K562 (cell line): ENCODE data around the gene ACACB.

Source experiments
- CTCF ChIP-seq, 3 experiments: IDR thresholded peaks in 2 of 3; conservative IDR thresholded peaks in 1 of 3; 2 replicates each; pipeline ENCODE4 v1.5.1; 2011 to 2012; ENCODE audit warnings: low read length in 3 of 3, mild to moderate bottlenecking in 3 of 3, control low read depth in 2 of 3, improper control_type of control experiment in 1 of 3, inconsistent platforms in 1 of 3, low read depth in 1 of 3, mixed read lengths in 1 of 3, moderate library complexity in 1 of 3; ENCODE audit not compliant: insufficient read depth in 2 of 3
- MAFK ChIP-seq: IDR thresholded peaks from 2 replicates; pipeline ENCODE4 v1.6.1; 2011; ENCODE audit warnings: low read length, improper control_type of control experiment
- POLR2AphosphoS5 ChIP-seq: IDR thresholded peaks from 2 replicates; pipeline ENCODE4 v1.6.1; 2011; ENCODE audit warnings: mild to moderate bottlenecking, low read depth, low read length, moderate library complexity; ENCODE audit not compliant: control insufficient read depth, insufficient read depth
- RBM17 ChIP-seq: fragments of 200-400 bp; formaldehyde crosslinking; IDR thresholded peaks from 2 replicates; pipeline ENCODE4 v1.6.1; 2017; ENCODE audit warnings: low read depth, mild to moderate bottlenecking, low read length, borderline replicate concordance

- TF ChIP-seq RBM17 (no peak), MAFK (no peak), POLR2AphosphoS5 (no peak), CTCF (IDR thresholded peaks at IDR 0.05 in 2 of 3, conservative IDR thresholded peaks at IDR 0.05 in 1 of 3; ENCODE audit: insufficient read depth in 2 of 3, low read depth in 1 of 3, low read length in 3 of 3) (no peak)
Measured at GRCh38 chr12:109127533-109128242, 11.3 kb downstream of the ACACB start.
